AG09319 (cell line): ENCODE measurements around the gene HCAR2.

Source experiments
- DNase-seq: peaks from one replicate; pipeline ENCODE4 v3.0.0-alpha.2; 2010; ENCODE audit warnings: low read depth; ENCODE audit errors: extremely low read depth
- CTCF ChIP-seq: IDR thresholded peaks from 2 replicates; pipeline ENCODE4 v1.5.1; 2011; ENCODE audit warnings: low read depth, mild to moderate bottlenecking, inconsistent platforms, low read length, moderate library complexity

Gene HCAR2

GRCh38 chr12:122672515-122672914 lies 30.6 kb downstream of the HCAR2 start:
- no peak for TF ChIP-seq CTCF
- DNase-seq, result no peak

- DNase-seq, result no peak
Measured at GRCh38 chr12:122669397-122670070, 33.6 kb downstream of the HCAR2 start.

GRCh38 chr12:122668268-122668667 lies 34.9 kb downstream of the HCAR2 start:
- no peak for DNase-seq
- no peak for TF ChIP-seq CTCF

More at GRCh38 chr12:122669397-122670070, 33.6 kb downstream of the HCAR2 start:
- no peak for TF ChIP-seq CTCF

- no peak for DNase-seq
- TF ChIP-seq CTCF, result no peak
Measured at GRCh38 chr12:122665759-122666158, 37.4 kb downstream of the HCAR2 start.

GRCh38 chr12:122665349-122665748 lies 37.8 kb downstream of the HCAR2 start:
- no peak for TF ChIP-seq CTCF
- DNase-seq, result no peak

GRCh38 chr12:122661938-122662337 lies 41.2 kb downstream of the HCAR2 start:
- TF ChIP-seq CTCF, result no peak
- no peak for DNase-seq

GRCh38 chr12:122661246-122661645 lies 41.9 kb downstream of the HCAR2 start:
- TF ChIP-seq CTCF, result no peak
- no peak for DNase-seq
